ENCODE data around the gene TMEM52.
"Not testable (repeated sequence)": the region's sequence is repeated elsewhere in the genome, so short reads cannot be mapped to it uniquely, and the experiment has no call there.

TMEM52 gene

DNA sequence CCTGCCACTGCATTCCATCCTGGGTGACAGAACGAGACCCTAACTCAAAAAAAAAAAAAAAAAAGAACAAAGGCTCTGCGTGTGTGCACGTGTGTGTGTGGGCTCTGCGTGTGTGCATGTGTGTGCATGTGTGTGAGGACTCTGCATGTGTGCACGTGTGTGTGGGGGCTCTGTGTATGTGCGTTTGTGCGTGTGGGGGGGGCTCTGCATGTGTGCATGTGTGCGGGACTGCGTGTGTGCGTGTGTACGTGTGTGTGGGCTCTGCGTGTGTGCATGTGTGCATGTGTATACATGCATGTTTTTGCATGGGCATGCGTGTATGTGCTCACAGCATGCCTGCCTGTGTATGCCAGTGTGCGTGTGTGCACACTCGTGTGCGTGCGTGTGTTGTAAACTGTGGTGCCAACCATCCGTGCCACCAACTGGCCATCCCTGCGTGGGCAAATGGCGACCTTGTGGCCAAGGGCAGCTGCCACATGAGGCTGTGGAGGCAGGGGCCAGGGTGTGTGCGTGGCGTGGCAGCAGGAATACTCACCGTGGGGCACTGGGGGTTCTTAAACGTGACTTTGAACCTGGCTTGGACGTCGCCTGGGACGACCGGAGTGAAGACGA is 26.8 kb upstream of the TMEM52 start:
- DNase-seq (ENCODE audit: low spot score): no peak

DNA sequence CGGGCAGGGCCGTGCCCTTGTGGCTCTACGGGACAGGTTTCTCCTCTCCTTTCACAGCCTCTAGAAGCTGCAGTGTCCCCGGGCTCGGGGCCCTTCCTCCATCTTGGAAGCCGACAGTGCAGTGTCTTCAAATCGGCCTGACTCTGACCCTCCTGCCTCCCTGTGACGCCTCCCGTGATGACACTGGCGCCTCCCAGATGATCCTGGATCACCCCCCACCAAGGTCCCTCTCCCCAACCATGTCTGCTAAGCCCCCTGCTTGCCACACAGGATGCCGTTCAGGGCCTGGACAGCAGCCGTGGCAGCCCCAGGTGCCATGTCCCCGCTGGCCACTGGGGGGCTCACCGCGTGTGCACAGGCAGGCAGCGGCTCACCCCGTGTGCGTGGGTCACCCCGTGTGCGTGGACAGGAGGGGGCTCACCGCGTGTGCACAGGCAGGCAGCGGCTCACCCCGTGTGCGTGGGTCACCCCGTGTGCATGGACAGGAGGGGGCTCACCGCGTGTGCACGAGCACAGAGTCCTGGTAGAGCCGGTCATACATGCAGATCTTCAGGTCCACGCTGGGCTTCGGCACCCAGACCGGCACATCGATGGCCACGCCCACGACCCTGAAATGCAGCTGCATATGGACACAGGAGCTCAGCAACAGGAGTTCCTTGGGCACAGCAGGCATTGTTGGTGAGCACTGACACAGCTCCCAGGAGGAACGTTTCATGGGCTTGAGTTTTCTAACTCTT is 24.9 kb upstream of the TMEM52 start:
- peak; percentile 73 for DNase-seq (ENCODE audit: low spot score)

DNA sequence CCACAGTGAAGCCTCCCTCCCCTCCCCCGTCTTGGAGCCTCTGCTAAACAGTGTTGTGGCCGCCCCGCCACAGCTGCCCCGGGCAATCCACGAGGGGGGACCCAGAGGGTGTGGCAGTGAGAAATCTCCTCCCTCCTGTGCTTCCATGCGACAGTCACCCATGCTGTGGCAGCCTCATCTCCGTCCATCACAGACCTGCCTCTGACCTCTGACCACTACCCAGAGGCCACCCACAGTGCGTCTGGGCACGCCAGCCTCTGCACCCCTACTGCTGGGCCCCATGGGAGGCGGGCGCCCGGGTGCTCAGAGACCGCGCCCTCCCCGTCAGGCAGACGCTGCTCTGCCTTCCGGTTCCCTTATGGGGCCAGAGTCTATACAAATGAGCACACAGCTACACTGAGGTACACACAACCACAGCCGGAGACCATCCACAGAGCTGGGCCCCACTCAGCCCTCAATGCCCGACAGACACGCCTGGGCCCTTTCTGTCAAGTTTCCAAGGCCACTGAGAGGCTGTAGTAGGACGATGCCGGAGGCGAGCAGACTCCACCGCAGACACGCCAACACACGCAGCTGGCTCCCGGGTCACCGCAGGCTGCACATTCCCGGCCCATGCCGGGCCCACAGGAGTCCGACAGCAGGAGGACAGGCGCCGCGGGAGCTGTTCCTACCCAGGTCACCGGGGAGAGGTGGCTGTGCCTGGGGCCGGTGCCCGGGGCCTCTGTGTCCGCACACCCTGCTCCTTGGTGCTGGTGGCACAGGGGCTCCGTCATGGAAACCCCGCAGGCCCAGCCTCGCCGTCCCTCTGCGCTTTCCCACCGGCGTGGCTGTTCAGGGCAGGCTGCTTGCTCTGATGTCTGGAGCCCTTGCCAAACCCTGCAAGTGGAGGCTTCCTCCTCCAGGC is 23.9 kb upstream of the TMEM52 start:
- no peak for DNase-seq (ENCODE audit: low spot score)

DNA sequence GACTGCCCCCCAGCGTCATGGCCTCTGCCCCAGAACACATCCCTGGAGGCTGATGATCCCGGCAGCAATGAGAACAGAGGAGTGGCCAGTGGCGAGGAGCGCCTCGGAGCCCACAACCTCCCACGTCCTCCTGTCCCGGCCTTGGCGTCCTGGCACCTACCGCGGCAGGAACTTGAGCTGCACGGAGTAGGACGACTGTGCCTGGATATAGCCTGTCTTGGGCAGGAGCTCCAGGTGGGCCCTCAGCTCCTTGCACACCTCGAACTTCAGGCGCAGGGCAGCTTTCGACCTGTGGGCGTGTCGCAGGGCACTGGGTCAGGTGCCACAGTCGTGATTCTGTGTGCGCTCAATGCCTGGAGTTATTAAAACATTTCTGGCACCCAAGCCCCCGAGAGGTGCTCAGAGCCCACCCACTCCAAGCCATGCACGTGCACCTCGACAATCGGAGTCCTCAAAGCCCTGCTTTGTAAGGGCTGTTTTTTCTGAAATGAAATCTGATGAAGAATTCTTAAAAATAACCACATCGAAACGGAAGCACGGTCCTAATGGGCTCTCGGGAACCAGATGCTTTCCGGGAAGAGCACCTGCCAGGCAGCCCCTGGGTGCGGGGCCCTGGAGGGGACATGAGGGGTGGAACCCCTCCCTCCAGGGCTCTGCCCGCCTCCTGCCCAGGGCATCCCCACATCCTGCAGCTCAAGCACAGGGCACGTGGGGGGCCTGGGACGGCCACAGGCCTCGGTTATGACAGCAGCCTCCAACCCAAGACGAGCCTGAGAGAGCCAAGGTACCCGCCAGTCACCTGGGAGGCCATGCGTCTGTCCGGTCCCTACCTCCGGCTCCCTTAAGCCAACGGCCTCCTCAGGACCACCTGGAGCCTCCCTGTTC is 23.0 kb upstream of the TMEM52 start:
- no peak for DNase-seq (ENCODE audit: low spot score)

DNA sequence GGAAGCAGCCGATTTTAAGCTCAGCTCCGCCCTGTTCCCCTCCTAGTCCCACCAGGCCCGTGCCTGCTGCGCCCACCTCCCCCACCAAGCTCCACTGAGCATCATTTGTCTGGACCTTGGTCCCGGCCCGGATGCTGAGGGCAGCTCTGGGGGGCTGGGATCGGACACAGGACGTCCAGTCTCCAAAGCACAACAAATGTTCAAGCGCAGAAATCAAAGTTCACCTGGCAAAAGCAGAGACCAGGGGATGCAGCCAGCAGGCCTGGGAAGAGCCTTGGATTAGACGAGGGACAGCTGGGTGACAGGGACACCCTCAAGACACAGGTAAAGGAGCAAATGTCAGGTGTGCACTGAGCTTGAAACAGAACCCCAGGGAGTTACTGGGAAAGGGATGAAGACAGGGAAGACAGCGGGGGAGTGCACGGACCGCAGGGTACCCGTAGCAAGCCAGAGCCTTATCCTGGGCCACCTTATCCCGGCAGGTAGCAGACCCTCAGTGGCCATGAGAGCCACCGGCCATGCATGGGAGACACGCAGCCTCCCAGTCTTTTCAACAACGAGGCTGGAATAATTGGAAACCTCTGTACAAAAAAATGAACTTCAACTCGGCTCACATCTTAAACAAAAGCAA is 22.2 kb upstream of the TMEM52 start:
- no peak for DNase-seq (ENCODE audit: low spot score)

DNA sequence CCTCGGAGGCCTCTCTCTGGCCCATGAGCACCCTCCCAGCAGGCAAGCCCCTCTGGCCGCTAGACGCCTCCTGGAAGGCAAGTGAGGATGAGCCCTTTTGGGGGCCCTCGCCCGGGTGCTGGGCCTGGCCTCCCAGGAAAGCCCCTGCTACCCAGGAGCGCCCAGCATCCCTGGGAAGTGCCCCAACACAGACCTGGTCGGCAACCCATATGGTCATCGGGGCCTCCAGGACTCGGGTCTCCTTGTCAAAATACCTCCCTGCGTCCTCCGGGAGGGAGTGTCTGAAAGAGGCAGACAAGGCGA is 21.0 kb upstream of the TMEM52 start:
- DNase-seq (ENCODE audit: low spot score): no peak

DNA sequence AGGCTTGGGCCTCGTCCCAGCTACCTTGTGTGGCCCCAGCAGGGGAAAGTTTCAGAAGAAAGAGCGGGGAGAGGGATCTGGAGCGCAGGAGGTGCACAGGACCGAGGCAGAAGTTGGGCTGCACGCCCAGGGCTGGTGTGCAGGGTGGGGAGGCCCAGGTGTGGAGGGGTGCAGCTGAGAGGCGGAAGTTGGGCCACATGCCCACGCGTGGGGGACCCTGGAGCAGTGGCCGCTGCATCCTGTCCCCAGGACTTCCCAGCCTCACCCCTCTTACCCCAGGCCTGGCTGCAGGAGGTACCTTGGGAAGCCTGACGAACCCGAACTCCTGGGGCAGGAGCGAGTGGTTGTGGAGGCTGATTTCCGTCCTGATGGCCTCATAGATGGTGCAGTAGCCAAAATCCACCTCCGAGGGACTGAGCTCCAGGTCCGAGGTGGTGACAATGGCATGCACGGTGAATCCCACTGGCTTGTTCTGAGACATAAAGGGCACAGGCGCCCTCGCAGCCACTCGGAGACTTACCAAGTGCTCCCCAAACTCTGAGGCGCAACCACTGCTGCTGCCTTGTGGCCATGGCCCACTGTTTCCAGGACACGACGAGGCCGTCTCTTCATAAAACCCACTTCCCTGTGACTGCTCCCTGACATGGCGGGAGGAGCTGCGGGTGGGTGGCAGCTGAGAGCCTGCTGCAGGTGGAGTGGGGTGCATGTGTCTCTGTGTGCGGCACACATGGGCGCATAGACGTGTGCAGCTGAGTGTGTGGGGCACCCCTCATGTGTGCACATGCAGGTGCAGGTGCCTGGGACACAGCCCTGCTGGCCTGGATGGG is 20.4 kb upstream of the TMEM52 start:
- DNase-seq (ENCODE audit: low spot score): no peak

DNA sequence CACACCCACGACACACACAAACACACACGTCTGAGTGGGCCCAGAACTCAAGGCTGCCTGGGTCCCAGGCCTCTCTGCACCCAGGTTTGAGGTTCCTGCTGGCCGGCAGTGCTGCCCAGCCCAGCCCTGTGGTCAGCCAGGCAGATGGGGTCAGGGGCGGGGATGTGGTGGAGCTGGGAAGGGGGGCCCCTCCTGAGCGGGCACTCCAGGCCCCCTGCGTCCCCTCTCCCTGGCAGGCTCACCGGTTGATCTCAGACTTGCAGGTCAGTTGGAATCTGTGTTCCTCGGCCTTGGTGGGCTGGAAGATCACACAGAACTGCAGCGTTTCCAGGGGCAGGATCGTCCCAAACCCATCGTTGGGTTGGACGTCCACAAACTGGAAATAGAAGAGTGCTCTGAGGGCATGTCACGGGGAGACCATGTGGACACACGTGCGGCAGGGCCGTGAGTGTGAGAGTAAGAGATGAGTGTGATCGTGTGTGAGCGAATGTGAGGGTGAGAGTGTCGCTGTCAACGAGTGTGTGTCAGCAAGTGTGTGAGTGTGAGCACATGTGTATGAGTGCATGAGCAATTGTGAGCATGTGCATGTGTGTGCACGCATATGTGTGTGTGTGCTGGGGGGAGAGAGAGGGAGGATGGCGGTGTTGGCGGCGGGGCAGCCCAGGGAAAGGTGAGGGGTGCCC is 19.7 kb upstream of the TMEM52 start:
- no peak for DNase-seq (ENCODE audit: low spot score)

DNA sequence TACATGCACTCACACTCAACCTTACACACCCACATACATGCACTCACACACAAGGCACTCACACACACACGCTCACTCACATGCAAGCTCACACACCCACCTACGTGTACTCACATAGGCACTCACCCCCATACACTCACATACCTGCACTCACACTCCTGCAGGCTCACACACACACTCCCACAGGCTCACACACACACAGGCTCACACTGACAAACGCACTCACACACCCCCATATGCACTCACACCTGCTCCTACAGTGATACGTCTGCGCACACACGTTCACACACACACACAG is 19.1 kb upstream of the TMEM52 start:
- no peak for DNase-seq (ENCODE audit: low spot score)

DNA sequence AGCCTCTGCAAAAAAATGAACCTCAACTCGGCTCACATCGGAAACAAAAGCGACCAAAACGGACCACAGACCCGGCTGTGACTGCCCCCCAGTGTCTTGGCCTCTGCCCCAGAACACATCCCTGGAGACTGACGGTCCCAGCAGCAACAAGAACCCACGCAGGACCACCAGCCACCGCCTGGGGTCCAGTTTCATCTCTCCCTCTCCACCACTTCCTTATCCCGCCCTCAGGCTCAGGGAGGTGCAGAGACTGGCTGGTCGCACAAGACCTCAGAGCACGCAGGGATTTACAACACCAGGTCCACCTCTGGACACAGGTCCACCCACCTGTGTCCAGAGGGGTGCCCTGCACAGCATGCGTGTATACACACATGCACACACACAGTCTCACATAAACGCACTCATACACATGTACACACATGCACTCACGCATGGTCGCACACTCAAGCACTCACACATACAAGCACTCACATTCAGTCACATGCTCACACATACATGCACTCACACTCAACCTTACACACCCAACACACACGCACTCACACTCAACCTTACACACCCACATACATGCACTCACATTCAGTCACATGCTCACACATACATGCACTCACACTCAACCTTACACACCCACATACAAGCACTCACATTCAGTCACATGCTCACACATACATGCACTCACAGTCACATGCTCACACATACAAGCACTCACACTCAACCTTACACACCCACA is 18.6 kb upstream of the TMEM52 start:
- no peak for DNase-seq (ENCODE audit: low spot score)

DNA sequence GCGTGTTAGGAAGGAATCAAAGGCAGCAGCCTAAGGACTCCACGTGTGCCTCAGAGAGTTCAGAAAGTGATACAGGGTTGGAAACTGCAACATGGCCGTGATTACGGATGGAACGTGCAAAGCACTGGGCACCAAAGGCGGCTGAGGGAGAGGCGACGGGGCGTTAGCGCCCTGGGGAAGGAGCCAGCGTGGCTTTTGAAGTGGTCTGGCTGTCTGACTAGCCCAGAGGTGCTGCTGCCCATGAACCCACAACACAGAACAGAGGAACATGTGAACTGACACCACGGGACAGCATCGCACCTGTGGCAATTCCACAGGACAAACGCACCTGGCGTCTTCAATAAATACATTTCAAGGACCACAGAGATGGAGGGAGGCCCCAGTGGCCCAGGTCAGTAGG is 18.0 kb upstream of the TMEM52 start:
- DNase-seq (ENCODE audit: low spot score): no peak

DNA sequence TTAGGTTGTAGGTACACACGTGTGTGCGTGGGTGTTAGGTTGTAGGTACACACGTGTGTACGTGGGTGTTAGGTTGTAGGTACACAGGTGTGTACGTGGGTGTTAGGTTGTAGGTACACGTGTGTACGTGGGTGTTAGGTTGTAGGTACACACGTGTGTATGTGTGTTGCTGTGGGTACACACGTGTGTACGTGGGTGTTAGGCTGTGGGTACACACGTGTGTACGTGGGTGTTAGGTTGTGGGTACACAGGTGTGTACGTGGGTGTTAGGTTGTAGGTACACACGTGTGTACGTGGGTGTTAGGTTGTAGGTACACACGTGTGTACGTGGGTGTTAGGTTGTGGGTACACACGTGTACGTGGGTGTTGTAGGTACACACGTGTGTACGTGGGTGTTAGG is 15.8 kb upstream of the TMEM52 start:
- DNase-seq (ENCODE audit: low spot score): not testable (repeated sequence)

DNA sequence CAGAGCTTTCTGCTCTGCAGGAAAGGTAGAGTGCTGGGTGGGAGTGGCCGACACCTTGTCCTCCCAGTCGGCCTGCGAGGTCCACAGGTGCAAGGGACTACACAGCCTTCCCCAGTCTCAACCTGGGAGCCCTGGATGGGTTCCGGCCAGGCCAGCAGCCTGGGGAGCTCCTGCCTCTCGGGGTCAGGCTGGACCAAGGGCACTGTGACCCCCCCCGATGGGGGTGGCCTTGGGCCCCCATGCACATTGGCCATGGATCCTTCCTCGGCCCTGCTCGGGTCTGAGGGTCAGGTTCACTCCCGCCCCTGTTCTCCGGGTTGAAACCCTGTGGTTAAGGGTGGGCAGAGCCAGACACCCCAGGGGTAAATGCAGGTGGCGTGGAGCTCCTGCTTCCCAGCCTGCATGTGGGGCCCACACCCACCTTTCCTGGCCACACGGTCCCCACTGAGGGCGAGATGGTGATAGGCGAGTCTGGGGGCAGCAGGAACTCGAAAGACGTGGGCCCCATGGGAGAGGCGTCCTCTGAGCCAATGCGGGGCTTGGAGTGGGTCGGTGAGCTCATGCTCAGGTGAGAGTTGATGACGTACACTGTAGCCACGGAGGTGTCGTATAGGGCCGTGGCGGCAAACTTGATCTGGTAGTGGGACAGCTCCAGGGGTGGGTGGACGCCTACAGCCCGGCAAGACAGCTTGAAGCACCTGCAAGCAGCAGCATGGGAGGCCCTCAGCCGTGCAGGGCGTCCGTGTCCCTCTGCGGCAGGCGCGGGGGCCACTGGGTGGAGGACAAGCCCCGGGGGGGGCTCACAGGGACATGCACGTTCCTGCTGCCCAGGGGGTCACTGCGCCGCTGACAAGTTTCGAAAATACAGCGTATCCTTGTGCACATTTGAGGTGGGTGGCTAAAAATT is 10.8 kb upstream of the TMEM52 start:
- DNase-seq (ENCODE audit: low spot score): no peak

DNA sequence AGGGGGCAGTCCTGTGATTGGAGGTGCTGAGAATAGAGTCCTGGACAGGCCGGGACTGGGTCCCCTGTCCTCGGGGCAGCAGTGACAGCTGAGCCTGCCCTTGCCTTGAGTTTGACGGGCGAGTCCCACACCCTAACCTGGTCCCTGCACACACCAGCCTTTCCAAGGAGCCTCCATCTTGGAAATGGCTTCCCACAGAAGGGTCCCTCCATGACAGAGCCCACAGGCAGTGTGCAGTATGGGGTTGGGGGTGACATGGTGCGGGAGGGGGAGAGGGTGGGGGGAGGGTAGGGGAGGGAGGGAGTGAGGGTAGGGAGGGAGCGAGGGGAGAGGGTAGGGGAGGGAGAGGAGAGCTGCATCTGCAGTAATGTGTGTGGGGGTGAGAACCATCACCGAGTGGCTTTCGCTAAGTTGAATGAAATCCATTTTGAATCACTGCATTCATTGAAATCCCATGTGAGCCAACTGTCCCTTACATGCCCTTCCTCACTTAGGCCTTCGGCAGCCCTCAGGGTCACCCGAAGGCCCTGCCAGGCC is 10.1 kb upstream of the TMEM52 start:
- DNase-seq (ENCODE audit: low spot score): no peak

DNA sequence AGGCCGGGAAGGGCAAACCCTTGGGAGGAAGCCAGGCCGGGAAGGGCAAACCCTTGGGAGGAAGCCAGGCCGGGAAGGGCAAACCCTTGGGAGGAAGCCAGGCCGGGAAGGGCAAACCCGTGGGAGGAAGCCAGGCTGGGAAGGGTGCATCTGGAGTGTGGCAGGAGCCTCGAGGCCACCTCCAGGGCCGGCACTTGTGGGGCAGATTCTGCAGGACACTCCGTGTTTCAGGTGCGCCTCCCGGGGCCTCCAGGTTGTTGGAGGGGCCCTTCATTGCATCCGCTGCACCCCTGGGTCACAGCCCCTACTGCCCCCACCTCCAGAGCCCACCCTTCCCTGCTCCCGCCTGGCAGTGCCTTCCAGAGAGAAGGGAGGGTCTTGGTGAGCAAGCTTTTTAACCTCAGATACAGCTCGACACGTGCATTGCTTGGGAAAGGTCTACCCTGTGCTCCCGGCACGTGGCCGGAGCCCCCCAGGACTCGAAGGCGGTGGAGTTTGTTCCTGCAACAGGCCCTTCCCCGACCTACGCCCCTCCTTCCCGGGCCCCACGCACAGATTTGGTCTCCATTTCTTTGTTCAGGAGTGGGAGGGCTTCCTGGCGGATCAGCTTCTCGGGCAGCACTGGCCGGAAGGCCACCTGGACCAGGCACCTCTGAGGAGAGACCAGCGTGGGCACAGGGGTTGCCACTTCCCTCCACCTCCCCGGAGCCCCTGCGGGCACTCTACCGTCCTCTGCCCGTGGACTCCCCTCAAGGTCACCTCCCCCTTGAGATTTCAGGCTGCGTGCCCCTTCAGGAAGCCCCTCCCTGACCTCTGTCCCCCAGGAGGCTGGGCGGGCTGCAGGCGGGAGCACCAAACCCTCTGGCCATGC is 9.4 kb upstream of the TMEM52 start:
- DNase-seq (ENCODE audit: low spot score): no peak

DNA sequence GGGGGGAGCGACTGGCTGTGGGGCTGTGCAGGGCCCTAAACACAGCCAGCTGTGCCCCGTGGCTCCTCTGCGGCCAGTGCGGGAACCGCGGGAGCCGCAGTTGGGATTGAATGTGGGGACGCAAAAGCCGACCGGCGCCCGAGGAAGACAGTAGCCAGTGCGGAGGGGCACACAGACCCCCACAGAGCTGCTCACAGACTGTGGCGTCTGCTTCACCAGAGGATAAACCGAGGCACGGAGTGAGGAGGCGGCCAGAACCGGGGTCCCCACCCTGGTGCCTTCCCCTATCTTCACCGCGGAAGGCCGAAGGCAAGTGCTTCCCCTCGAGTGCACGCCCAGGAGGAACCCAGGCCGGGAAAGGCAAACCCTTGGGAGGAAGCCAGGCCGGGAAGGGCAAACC is 8.7 kb upstream of the TMEM52 start:
- DNase-seq (ENCODE audit: low spot score): no peak

DNA sequence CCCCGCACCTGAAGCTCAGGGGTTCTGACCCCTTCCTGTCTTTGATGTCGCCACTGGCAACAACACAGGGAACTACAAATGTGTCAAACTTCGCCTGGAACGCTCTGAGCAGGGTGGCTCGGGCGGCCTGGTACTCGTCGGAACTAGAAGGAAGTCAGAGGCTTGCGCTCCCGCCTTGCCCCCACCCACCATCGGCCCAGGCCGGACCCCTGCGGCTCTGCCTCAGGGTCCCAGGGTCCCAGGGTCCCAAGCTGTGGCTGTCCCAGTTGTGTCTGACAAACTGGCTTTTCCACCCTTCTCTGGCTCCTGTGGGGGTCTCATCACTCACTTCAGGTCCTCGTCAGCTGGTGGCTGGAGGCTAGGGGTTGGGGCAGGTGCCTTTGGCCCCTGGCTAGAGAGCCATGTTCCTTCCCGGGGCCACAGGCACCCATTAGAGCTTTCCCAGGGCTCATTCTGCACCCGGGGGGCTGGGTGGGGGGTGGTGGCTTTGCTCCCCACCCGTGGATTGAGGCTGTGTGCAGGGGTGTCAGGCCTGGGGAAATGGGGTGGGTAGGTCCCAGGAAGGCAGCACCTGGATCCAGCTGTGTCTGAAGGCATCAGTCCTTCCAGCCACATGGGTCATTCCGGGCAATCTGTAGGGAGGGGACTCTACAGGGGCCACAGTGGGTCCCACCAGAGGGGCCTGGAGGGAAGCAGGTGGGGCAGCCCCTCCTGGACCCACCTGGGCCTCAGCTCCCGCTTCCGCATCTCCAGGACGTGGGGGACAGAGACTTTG is 8.0 kb upstream of the TMEM52 start:
- no peak for DNase-seq (ENCODE audit: low spot score)
